ENCODE results near the gene DOCK7. TPM values are rescaled to one million over a fixed set of nuclear protein-coding genes. Genes with fewer than 3 reads are reported as not detected.
"Not testable (repeated sequence)": the region's sequence is repeated elsewhere in the genome, so short reads cannot be mapped to it uniquely, and the experiment has no call there.

DOCK7 gene
- total and polyA plus RNA-seq, 12 donors = 3.5 to 17.1 (median 11.2) TPM

DNA sequence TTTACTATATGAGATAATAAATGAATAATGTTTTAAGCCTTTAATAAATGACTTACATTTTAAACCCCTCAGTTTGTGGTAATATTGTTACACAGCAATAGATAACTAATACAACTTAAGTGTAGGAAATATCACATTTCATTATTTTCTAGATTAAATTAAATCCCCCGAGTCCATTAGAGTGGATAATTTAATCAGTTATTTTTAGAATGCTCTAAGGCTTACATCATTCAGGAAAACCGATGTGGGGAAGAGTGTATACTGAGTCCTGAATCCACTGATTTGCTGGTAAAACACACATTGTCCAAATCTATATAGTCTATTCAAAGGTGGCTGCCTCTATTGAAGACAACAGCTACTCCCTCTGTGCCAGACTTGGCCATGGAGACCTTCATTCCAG is 35.7 kb upstream of the DOCK7 start:
- WGBS, 2 donors = 31 to 42% methylated on average over 2 of the region's 2 CpGs
- Histone ChIP-seq H3K27me3 (peaks cover 0 to 42% (median 20%) of the 10 kb centered on the region in 7 donors), H3K27ac (no peak overlapping the region), H3K4me1 (peaks cover 5 to 39% (median 24%) of the 10 kb centered on the region in 9 donors), H3K9me3 (no peaks in the 10 kb centered on the region), H3K36me3 (no peaks in the 10 kb centered on the region), H3K4me3 (no peak overlapping the region)
- intact Hi-C loops (cut with DNase I) = no loop called here
- TF ChIP-seq, protein P1, sequence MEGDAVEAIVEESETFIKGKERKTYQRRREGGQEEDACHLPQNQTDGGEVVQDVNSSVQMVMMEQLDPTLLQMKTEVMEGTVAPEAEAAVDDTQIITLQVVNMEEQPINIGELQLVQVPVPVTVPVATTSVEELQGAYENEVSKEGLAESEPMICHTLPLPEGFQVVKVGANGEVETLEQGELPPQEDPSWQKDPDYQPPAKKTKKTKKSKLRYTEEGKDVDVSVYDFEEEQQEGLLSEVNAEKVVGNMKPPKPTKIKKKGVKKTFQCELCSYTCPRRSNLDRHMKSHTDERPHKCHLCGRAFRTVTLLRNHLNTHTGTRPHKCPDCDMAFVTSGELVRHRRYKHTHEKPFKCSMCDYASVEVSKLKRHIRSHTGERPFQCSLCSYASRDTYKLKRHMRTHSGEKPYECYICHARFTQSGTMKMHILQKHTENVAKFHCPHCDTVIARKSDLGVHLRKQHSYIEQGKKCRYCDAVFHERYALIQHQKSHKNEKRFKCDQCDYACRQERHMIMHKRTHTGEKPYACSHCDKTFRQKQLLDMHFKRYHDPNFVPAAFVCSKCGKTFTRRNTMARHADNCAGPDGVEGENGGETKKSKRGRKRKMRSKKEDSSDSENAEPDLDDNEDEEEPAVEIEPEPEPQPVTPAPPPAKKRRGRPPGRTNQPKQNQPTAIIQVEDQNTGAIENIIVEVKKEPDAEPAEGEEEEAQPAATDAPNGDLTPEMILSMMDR (IDR thresholded peaks at IDR 0.05) = no peak
- DNase-seq (no peak), ATAC-seq (no peak)

GRCh38 chr1:62722796-62723195 is 34.6 kb upstream of the DOCK7 start:
- Histone ChIP-seq H3K27ac (peak overlapping the region in 1 of 10 donors; percentile 41), H3K9me3 (no peaks in the 10 kb centered on the region), H3K36me3 (no peaks in the 10 kb centered on the region), H3K27me3 (peaks cover 0 to 49% (median 25%) of the 10 kb centered on the region in 7 donors), H3K4me1 (peaks cover 5 to 39% (median 24%) of the 10 kb centered on the region in 9 donors), H3K4me3 (no peak overlapping the region)
- no peak for DNase-seq
- ATAC-seq = no peak
- TF ChIP-seq, protein P1 (IDR thresholded peaks at IDR 0.05) = no peak
- intact Hi-C loops (cut with DNase I) = no loop called here

GRCh38 chr1:62720946-62721554 is 32.9 kb upstream of the DOCK7 start:
- H3K4me3 ChIP-seq = no peak overlapping the region
- intact Hi-C loops (cut with DNase I) = no loop called here
- H3K36me3 ChIP-seq = no peaks in the 10 kb centered on the region
- DNase-seq (peak in 1 of 2 donors; percentile 28), ATAC-seq (peak in 7 of 8 donors; percentile 40 to 85 (median 71))
- H3K9me3 ChIP-seq = no peaks in the 10 kb centered on the region
- 52 to 55% methylated on average over 4 of the region's 4 CpGs for WGBS, 2 donors
- peaks cover 0 to 54% (median 31%) of the 10 kb centered on the region in 7 donors for H3K27me3 ChIP-seq
- H3K4me1 ChIP-seq = peaks cover 5 to 37% (median 23%) of the 10 kb centered on the region in 9 donors
- TF ChIP-seq, protein P1 (IDR thresholded peaks at IDR 0.05) = no peak
- no peak overlapping the region for H3K27ac ChIP-seq

DNA sequence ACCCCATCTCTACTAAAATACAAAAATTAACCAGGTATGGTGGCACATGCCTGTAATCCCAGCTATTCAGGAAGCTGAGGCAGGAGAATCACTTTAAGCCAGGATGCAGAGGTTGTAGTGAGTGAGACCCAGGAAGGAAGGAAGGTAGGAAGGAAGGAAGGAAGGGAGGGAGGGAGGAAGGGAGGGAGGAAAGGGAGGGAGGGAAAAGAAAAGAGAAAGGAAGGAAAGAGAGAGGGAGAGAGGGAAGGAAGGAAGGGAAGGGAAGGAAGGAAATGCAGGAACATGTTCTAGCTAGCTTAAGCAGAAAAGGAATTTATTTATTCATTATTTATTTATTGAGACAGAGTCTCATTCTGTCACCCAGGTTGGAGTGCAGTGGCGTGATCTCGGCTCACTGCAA is 30.2 kb upstream of the DOCK7 start:
- H3K36me3 ChIP-seq; ATAC-seq; H3K9me3 ChIP-seq; DNase-seq; H3K4me3 ChIP-seq; H3K27ac ChIP-seq; intact Hi-C loops (cut with DNase I): not testable (repeated sequence)
- Histone ChIP-seq H3K4me1 (peaks cover 0 to 20% (median 13%) of the 10 kb centered on the region in 9 donors), H3K27me3 (peaks cover 0 to 70% (median 22%) of the 10 kb centered on the region in 7 donors)
- WGBS, 2 donors = 98 to 100% methylated on average over 2 of the region's 2 CpGs

DNA sequence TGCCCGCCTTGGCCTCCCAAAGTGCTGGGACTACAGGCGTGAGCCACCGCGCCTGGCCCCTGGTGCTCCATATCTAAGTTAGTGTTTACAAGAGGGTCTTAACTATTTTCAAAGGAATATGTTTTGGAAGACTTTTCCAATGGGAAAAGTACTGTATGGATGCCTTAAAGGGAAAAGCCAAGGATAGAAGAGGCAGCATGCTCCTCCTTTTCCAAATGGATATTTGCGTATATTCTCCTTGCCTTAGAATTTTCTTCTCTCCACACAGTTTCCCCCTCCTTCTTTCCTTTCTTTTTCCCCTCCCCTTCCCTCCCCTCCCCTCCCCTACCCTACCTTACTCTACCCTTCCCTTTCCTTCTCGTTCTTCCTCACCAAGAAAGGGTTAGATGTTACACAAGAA is 29.3 kb upstream of the DOCK7 start:
- H3K4me1 ChIP-seq = peaks cover 0 to 17% (median 13%) of the 10 kb centered on the region in 9 donors
- TF ChIP-seq, protein P1 (IDR thresholded peaks at IDR 0.05) = no peak
- no peak for ATAC-seq
- WGBS, 2 donors = 93 to 98% methylated on average over 6 of the region's 6 CpGs
- H3K9me3 ChIP-seq = no peaks in the 10 kb centered on the region
- H3K36me3 ChIP-seq = no peaks in the 10 kb centered on the region
- intact Hi-C loops (cut with DNase I) = no loop called here
- no peak overlapping the region for H3K4me3 ChIP-seq
- H3K27ac ChIP-seq = no peak overlapping the region
- H3K27me3 ChIP-seq = peaks cover 0 to 70% (median 22%) of the 10 kb centered on the region in 7 donors
- no peak for DNase-seq

All from heart right ventricle (tissue), 16 donors.